GM23338 (cell line): ENCODE measurements around the gene PIK3CG.

Experiments used
- CTCF ChIP-seq, 2 experiments: fragments of 200-600 bp in 1 of 2; sonication (generic) in 1 of 2; conservative IDR thresholded peaks; 2 replicates each; pipeline versions ENCODE4 v1.5.1 to v1.6.1; 2016 to 2017; ENCODE audit warnings: antibody characterized with exemption in 2 of 2, low read depth in 2 of 2, mild to moderate bottlenecking in 2 of 2, moderate library complexity in 1 of 2
- EZH2 ChIP-seq: fragments of 200-600 bp; sonication (generic); IDR thresholded peaks from one replicate; pipeline ENCODE4 v1.8.0; 2017; ENCODE audit warnings: antibody characterized with exemption, mild to moderate bottlenecking, low read depth; ENCODE audit not compliant: unreplicated experiment
- POLR2AphosphoS5 ChIP-seq: IDR thresholded peaks from 2 replicates; pipeline ENCODE4 v1.6.1; 2016; ENCODE audit warnings: antibody characterized with exemption, low read depth
- REST ChIP-seq: IDR thresholded peaks from one replicate; pipeline ENCODE4 v1.6.1; 2018; ENCODE audit warnings: antibody characterized with exemption; ENCODE audit not compliant: unreplicated experiment

- no peak for TF ChIP-seq CTCF (conservative IDR thresholded peaks at IDR 0.05; ENCODE audit: low read depth in 2 of 2)
- TF ChIP-seq EZH2: no peak
- no peak for TF ChIP-seq POLR2AphosphoS5
- no peak for TF ChIP-seq REST
Measured at GRCh38 chr7:106865130-106866041, at the start of gene PIK3CG.
